Loucy (cell line): ENCODE results near the gene ARX.

Source experiments
- H2AFZ ChIP-seq: fragments of 200-600 bp; sonication (generic); 2 replicates; pipeline ENCODE4 v1.6.0; 2016; ENCODE audit warnings: antibody characterized with exemption, mild to moderate bottlenecking, low read length, moderate library complexity
- H3F3A ChIP-seq: fragments of 200-600 bp; 2 replicates; pipeline ENCODE4 v1.6.0; 2016; ENCODE audit warnings: antibody characterized with exemption, low read depth, mild to moderate bottlenecking
- H3K27me3 ChIP-seq: fragments of 200-600 bp; sonication (generic); 2 replicates; pipeline ENCODE4 v1.6.1; 2014; ENCODE audit warnings: low read length, mild to moderate bottlenecking; ENCODE audit not compliant: insufficient read depth, poor library complexity, severe bottlenecking
- H3K36me3 ChIP-seq: fragments of 200-600 bp; sonication (generic); 2 replicates; pipeline ENCODE4 v1.6.1; 2016; ENCODE audit warnings: low read length; ENCODE audit not compliant: insufficient read depth
- H3K4me1 ChIP-seq: fragments of 200-600 bp; sonication (generic); 2 replicates; pipeline ENCODE4 v1.5.1; 2014; ENCODE audit warnings: low read length, mild to moderate bottlenecking; ENCODE audit not compliant: insufficient read depth, poor library complexity, severe bottlenecking
- H3K4me2 ChIP-seq: fragments of 200-600 bp; sonication (generic); 2 replicates; pipeline ENCODE4 v1.6.0; 2014; ENCODE audit warnings: antibody characterized with exemption, low read length, low read depth, mild to moderate bottlenecking; ENCODE audit not compliant: poor library complexity, severe bottlenecking
- H3K4me3 ChIP-seq: fragments of 200-600 bp; sonication (generic); 2 replicates; pipeline ENCODE4 v1.5.1; 2014; ENCODE audit warnings: low read length, mild to moderate bottlenecking, mixed read lengths; ENCODE audit not compliant: poor library complexity, severe bottlenecking
- H3K79me2 ChIP-seq: fragments of 200-600 bp; sonication (generic); 2 replicates; pipeline ENCODE4 v1.6.1; 2014; ENCODE audit warnings: low read length; ENCODE audit not compliant: insufficient read depth
- H3K9ac ChIP-seq: fragments of 200-600 bp; sonication (generic); 2 replicates; pipeline ENCODE4 v1.6.0; 2014; ENCODE audit warnings: mild to moderate bottlenecking, low read depth, low read length, moderate library complexity; ENCODE audit not compliant: poor library complexity, severe bottlenecking
- H3K9me2 ChIP-seq: fragments of 200-600 bp; sonication (generic); replicated peaks from 2 replicates; pipeline ENCODE4 v1.6.1; 2016; ENCODE audit warnings: low read depth, low read length, mixed read lengths
- H3K9me3 ChIP-seq: fragments of 200-600 bp; sonication (generic); 2 replicates; pipeline ENCODE4 v1.6.1; 2014; ENCODE audit warnings: mild to moderate bottlenecking, antibody characterized with exemption, low read length, low read depth; ENCODE audit not compliant: insufficient read depth
- H4K20me1 ChIP-seq: fragments of 200-600 bp; sonication (generic); 2 replicates; pipeline ENCODE4 v1.6.0; 2014; ENCODE audit warnings: antibody characterized with exemption, low read length, mild to moderate bottlenecking; ENCODE audit not compliant: insufficient read depth, poor library complexity, severe bottlenecking
- EZH2phosphoT487 ChIP-seq: fragments of 200-600 bp; IDR thresholded peaks from 2 replicates; pipeline ENCODE4 v1.6.1; 2018; ENCODE audit warnings: antibody characterized with exemption, mild to moderate bottlenecking, moderate library complexity, borderline replicate concordance
- TF ChIP-seq, protein P1 (sequence below): fragments of 200-600 bp; sonication (generic); conservative IDR thresholded peaks from 2 replicates; pipeline ENCODE4 v1.5.1; 2014; ENCODE audit warnings: mild to moderate bottlenecking, antibody characterized with exemption, low read length

Gene ARX

DNA sequence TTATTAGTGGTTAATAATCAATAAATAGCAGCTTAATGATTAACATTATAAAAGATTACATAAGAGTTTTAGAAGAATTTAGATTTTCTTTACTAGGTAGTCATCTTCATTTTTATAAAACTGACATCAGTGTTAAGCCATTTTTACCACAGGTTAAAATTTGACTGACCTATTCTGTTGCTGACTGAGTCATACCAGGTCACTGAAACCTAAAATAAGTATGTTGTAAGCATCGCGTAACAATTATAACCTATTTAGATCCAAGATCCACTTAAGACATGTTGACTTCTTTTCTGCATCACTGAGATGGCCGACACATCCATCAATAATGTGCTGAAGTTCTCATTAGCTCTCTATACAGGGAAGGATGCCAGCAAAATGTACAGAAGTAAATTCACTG is 36.7 kb downstream of the ARX start:
- H4K20me1 ChIP-seq: no peaks in the 10 kb centered on the region
- no peaks in the 10 kb centered on the region for H3K79me2 ChIP-seq
- no peaks in the 10 kb centered on the region for H3K27me3 ChIP-seq
- no peaks in the 10 kb centered on the region for H3K36me3 ChIP-seq
- H3K4me3 ChIP-seq: no peak overlapping the region
- no peak overlapping the region for H2AFZ ChIP-seq
- H3K9ac ChIP-seq: no peak overlapping the region
- TF ChIP-seq, protein P1, sequence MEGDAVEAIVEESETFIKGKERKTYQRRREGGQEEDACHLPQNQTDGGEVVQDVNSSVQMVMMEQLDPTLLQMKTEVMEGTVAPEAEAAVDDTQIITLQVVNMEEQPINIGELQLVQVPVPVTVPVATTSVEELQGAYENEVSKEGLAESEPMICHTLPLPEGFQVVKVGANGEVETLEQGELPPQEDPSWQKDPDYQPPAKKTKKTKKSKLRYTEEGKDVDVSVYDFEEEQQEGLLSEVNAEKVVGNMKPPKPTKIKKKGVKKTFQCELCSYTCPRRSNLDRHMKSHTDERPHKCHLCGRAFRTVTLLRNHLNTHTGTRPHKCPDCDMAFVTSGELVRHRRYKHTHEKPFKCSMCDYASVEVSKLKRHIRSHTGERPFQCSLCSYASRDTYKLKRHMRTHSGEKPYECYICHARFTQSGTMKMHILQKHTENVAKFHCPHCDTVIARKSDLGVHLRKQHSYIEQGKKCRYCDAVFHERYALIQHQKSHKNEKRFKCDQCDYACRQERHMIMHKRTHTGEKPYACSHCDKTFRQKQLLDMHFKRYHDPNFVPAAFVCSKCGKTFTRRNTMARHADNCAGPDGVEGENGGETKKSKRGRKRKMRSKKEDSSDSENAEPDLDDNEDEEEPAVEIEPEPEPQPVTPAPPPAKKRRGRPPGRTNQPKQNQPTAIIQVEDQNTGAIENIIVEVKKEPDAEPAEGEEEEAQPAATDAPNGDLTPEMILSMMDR: no peak
- no peak for TF ChIP-seq EZH2phosphoT487
- H3K4me2 ChIP-seq: no peak overlapping the region
- H3K4me1 ChIP-seq: no peaks in the 10 kb centered on the region
- H3K9me3 ChIP-seq: no peaks in the 10 kb centered on the region
- no peaks in the 10 kb centered on the region for H3F3A ChIP-seq
- no peaks in the 10 kb centered on the region for H3K9me2 ChIP-seq

DNA sequence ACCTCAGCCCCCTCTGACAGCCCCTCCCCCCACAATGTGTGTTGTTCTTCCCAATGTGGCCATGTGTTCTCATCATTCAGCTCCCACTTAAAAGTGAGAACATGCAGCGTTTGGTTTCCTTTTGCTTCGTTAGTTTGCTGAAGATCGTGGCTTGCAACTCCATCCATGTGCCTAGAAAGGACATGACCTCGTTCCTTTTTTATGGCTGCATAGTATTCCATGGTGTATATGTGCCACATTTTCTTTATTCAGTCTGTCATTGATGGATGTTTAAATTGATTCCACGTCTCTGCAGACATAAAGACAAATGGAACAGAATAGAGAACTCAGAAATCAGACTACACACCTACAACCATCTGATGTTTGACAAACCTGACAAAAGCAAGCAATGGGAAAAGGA is 46.0 kb downstream of the ARX start:
- no peak for TF ChIP-seq EZH2phosphoT487
- TF ChIP-seq, protein P1: no peak
- H3K27me3 ChIP-seq: no peaks in the 10 kb centered on the region

DNA sequence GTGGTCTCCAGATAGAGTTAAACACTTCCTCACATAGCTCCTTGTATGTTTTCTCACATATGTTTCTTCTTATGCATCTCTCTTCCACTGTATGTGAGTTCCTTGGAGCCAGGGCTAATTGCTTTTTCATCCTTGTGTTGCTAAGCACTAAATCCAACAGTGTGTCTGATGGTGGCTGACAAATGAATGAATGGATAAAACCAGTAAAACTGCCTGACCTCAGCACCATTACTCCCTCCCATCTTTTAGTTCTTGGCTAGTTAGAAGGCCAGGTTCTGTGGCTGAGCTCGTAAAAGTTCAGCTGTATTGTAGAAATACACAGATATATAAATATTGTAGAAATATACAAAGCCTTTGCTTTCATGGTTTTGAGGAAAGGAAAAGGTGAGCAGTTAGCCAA is 50.4 kb downstream of the ARX start:
- H3K27me3 ChIP-seq: no peaks in the 10 kb centered on the region
- no peaks in the 10 kb centered on the region for H4K20me1 ChIP-seq
- H3K9me3 ChIP-seq: no peaks in the 10 kb centered on the region
- no peak overlapping the region for H2AFZ ChIP-seq
- no peak overlapping the region for H3K4me3 ChIP-seq
- no peaks in the 10 kb centered on the region for H3K36me3 ChIP-seq
- no peak overlapping the region for H3K9ac ChIP-seq
- no peaks in the 10 kb centered on the region for H3K9me2 ChIP-seq
- no peak for TF ChIP-seq EZH2phosphoT487
- TF ChIP-seq, protein P1: no peak
- H3K4me2 ChIP-seq: no peak overlapping the region
- H3K4me1 ChIP-seq: no peaks in the 10 kb centered on the region
- no peaks in the 10 kb centered on the region for H3K79me2 ChIP-seq
- H3F3A ChIP-seq: no peaks in the 10 kb centered on the region

More for the DNA sequence above, 46.0 kb downstream of the ARX start:
- Histone ChIP-seq H2AFZ (no peak overlapping the region), H3K9me3 (no peaks in the 10 kb centered on the region), H4K20me1 (no peaks in the 10 kb centered on the region), H3K9me2 (no peaks in the 10 kb centered on the region), H3K9ac (no peak overlapping the region), H3K4me3 (no peak overlapping the region), H3K36me3 (no peaks in the 10 kb centered on the region), H3F3A (no peaks in the 10 kb centered on the region), H3K79me2 (no peaks in the 10 kb centered on the region), H3K4me2 (no peak overlapping the region), H3K4me1 (no peaks in the 10 kb centered on the region)
